Mucosa of rectum (tissue), 2 donors: ENCODE results near the gene HLA-DMA.
A peak's percentile ranks its signal among the peaks of the same experiment; 100 is the strongest.
"Not testable (repeated sequence)": the region's sequence is repeated elsewhere in the genome, so short reads cannot be mapped to it uniquely, and the experiment has no call there.

ENCODE experiments used
- H3K27ac ChIP-seq, 2 donors: one replicate each; pipeline ENCODE4 v1.7.0; 2013; ENCODE audit warnings: inconsistent platforms in 2 of 2, low read depth in 2 of 2, low read length in 2 of 2
- H3K27me3 ChIP-seq, 2 donors: one replicate each; pipeline ENCODE4 v1.7.0; 2013; ENCODE audit warnings: low read length in 2 of 2; ENCODE audit not compliant: control insufficient read depth in 2 of 2, insufficient read depth in 2 of 2
- H3K36me3 ChIP-seq, 2 donors: one replicate each; pipeline ENCODE4 v1.7.0; 2013; ENCODE audit warnings: low read length in 2 of 2; ENCODE audit not compliant: control insufficient read depth in 2 of 2, insufficient read depth in 2 of 2
- H3K4me1 ChIP-seq, 2 donors: one replicate each; pipeline ENCODE4 v1.7.0; 2013; ENCODE audit warnings: low read length in 2 of 2, mild to moderate bottlenecking in 1 of 2; ENCODE audit not compliant: control insufficient read depth in 2 of 2, insufficient read depth in 2 of 2
- H3K4me3 ChIP-seq, 2 donors: one replicate each; pipeline ENCODE4 v1.7.0; 2013; ENCODE audit warnings: low read length in 2 of 2
- H3K9ac ChIP-seq, 2 donors: one replicate each; pipeline ENCODE4 v1.7.0; 2013; ENCODE audit warnings: low read length in 2 of 2, low read depth in 1 of 2, mild to moderate bottlenecking in 1 of 2
- H3K9me3 ChIP-seq, 2 donors: one replicate each; pipeline ENCODE4 v1.7.0; 2013; ENCODE audit warnings: low read length in 2 of 2; ENCODE audit not compliant: control insufficient read depth in 2 of 2
- donor health status: healthy.
- donor health status: Normal muscosa, but diverticular disease.

The HLA-DMA gene

GRCh38 chr6:32943864-32944649 is 8.8 kb downstream of the HLA-DMA start:
- no peaks in the 10 kb centered on the region for H3K36me3 ChIP-seq
- H3K4me1 ChIP-seq = peaks cover 10 to 22% of the 10 kb centered on the region in 2 donors
- H3K27ac ChIP-seq = peak overlapping the region; percentile 56 to 62
- H3K4me3 ChIP-seq = peak overlapping the region in 1 of 2 donors; percentile 55
- peak overlapping the region in 1 of 2 donors; percentile 34 for H3K9ac ChIP-seq
- H3K9me3 ChIP-seq = no peaks in the 10 kb centered on the region
- H3K27me3 ChIP-seq = no peaks in the 10 kb centered on the region

GRCh38 chr6:32942555-32943123 is 10.3 kb downstream of the HLA-DMA start:
- H3K4me1 ChIP-seq = peaks cover 10 to 20% of the 10 kb centered on the region in 2 donors
- H3K9me3 ChIP-seq = not testable (repeated sequence)

DNA sequence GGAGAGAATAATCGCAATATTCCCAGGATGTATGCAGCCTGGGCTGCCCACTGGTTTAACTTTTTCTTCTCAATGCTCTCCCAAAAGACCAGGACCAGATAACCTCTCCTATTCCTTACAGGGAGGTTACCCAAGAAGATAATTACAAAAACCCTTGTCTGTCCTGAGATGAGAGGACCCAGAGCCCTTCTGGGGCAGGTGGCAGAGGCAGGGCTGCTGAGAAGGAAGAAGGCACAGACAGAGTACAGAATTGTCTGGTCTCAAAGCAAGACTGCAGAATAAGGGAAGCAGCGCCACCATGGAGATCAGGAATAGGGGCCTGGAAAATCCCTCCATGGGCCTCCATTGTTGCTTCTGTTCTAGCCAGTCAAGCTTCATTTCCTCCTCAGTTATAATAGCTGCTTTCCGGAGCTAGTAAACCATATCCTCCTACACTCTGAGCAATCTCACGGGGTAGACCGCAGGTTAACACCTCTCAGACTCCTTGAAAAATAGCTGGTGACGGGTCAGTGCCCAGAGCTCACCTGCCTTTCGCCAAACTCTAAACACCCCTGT is 11.6 kb downstream of the HLA-DMA start:
- Histone ChIP-seq H3K27me3 (no peaks in the 10 kb centered on the region), H3K4me1 (peaks cover 10 to 20% of the 10 kb centered on the region in 2 donors), H3K9me3 (no peaks in the 10 kb centered on the region), H3K9ac (peak overlapping the region; percentile 2 to 76), H3K27ac (peak overlapping the region; percentile 59 to 88), H3K4me3 (peak overlapping the region in 1 of 2 donors; percentile 78), H3K36me3 (no peaks in the 10 kb centered on the region)

More at GRCh38 chr6:32942555-32943123, 10.3 kb downstream of the HLA-DMA start:
- not testable (repeated sequence) for H3K36me3 ChIP-seq, H3K4me3 ChIP-seq, H3K27me3 ChIP-seq, H3K9ac ChIP-seq
- H3K27ac ChIP-seq = peak overlapping the region in 1 of 2 donors; percentile 16

DNA sequence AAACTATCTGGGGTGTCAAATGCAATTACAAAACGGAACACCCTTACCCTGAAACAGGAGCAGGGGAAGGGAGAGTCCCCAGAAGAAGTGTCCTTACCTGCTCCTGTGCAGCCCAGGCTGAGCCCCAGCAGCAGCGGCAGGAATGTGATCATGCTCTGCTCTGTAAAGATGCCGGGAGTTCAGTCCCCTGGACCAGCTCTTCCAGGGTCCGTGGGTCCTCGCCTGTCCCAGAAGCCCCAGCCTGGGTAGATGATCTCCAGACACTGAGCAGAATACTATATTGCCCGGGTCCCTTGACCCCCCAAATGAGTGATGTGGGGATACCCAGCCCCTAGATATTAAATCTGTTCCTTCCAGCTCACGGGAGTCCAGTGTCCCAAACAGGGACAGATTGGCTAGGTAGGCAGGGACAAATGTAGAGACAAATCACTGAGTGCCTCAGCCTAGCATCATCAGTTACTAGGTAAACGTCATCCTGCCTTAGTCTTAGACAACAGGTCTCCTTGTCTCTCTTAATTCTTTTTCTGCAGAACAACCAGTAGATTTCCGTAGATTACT is 12.2 kb downstream of the HLA-DMA start, which contains the start of gene HLA-DMB:
TSS of gene HLA-DMB (minus strand) at position 373 of the 558 bp plus-strand sequence. CDS start at position 152, 221 bp downstream.
- H3K36me3 ChIP-seq = no peaks in the 10 kb centered on the region
- peak within 1 kb of the TSS; percentile 44 to 76 for H3K9ac ChIP-seq
- peaks cover 10 to 20% of the 10 kb centered on the region in 2 donors for H3K4me1 ChIP-seq
- H3K27ac ChIP-seq = peak within 1 kb of the TSS; percentile 59 to 88
- no peaks in the 10 kb centered on the region for H3K27me3 ChIP-seq
- H3K9me3 ChIP-seq = no peaks in the 10 kb centered on the region
- H3K4me3 ChIP-seq = peak within 1 kb of the TSS; percentile 48 to 78

- Histone ChIP-seq H3K36me3 (no peaks in the 10 kb centered on the region), H3K4me1 (peaks cover 0 to 15% of the 10 kb centered on the region in 2 donors), H3K4me3 (no peak overlapping the region), H3K27ac (no peak overlapping the region), H3K27me3 (no peaks in the 10 kb centered on the region), H3K9ac (no peak overlapping the region), H3K9me3 (no peaks in the 10 kb centered on the region)
Observed at GRCh38 chr6:32938494-32938893, 14.4 kb downstream of the HLA-DMA start.

GRCh38 chr6:32937230-32937633 is 15.7 kb downstream of the HLA-DMA start:
- Histone ChIP-seq H3K4me3 (no peak overlapping the region), H3K27me3 (no peaks in the 10 kb centered on the region), H3K4me1 (peaks cover 0 to 15% of the 10 kb centered on the region in 2 donors), H3K36me3 (no peaks in the 10 kb centered on the region), H3K27ac (peak overlapping the region; percentile 23 to 26), H3K9me3 (no peaks in the 10 kb centered on the region), H3K9ac (no peak overlapping the region)

- H3K27ac ChIP-seq = peak overlapping the region; percentile 23 to 26
- no peaks in the 10 kb centered on the region for H3K36me3 ChIP-seq
- no peak overlapping the region for H3K4me3 ChIP-seq
- H3K9me3 ChIP-seq = no peaks in the 10 kb centered on the region
- H3K9ac ChIP-seq = no peak overlapping the region
- H3K4me1 ChIP-seq = peaks cover 0 to 14% of the 10 kb centered on the region in 2 donors
- no peaks in the 10 kb centered on the region for H3K27me3 ChIP-seq
Observed at GRCh38 chr6:32936239-32937152, 16.4 kb downstream of the HLA-DMA start.

DNA sequence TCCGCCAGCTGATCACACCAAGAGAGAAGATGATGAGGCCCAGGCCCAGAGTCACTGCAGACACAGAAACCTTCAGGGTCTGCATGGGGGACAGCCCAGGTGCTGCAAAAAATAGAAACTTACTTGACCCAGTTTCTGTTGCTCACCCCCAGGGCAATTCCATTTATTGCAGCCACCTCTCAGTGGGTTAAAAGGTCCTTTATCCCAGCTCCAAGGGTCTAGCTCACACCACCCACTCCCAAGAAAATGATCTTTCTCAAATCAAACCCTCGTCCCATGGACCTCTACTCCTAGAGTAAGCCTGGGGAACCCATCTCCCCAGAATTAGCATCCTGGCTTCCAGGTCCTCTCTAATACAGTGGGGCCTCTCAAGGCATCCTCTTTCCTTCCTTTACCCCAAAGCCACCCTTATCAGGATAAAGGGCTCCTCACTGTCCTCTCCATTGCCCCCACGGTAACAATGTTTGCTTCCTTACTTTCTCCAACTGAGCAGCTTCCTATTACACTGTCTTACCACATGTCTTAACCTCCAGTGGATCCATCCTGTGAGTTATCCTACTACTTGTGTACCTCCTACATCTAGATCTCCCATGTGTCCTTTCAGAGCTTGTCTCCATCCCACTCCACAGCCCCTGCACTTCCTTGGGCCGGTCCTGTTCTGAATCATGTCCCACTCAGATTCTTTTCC is 17.2 kb downstream of the HLA-DMA start:
- no peaks in the 10 kb centered on the region for H3K9me3 ChIP-seq
- no peak overlapping the region for H3K9ac ChIP-seq
- H3K4me1 ChIP-seq = peaks cover 0 to 6% of the 10 kb centered on the region in 2 donors
- H3K36me3 ChIP-seq = no peaks in the 10 kb centered on the region
- H3K27ac ChIP-seq = peak overlapping the region in 1 of 2 donors; percentile 5
- no peaks in the 10 kb centered on the region for H3K27me3 ChIP-seq
- no peak overlapping the region for H3K4me3 ChIP-seq

GRCh38 chr6:32933661-32934085 is 19.2 kb downstream of the HLA-DMA start:
- no peak overlapping the region for H3K9ac ChIP-seq
- peaks cover 0 to 3% of the 10 kb centered on the region in 2 donors for H3K4me1 ChIP-seq
- no peaks in the 10 kb centered on the region for H3K9me3 ChIP-seq
- H3K27ac ChIP-seq = no peak overlapping the region
- no peaks in the 10 kb centered on the region for H3K27me3 ChIP-seq
- H3K36me3 ChIP-seq = no peaks in the 10 kb centered on the region
- no peak overlapping the region for H3K4me3 ChIP-seq
